ENCODE data around the gene OR6P1.

GRCh38 chr1:158564608-158565007, 5.8 kb downstream of the OR6P1 start:
- TF ChIP-seq EP300 (IDR thresholded peaks at IDR 0.05): no peak
- no peak for TF ChIP-seq CTCF (IDR thresholded peaks at IDR 0.05)
